Stimulated activated CD8-positive, alpha-beta memory T cell treated with anti-CD3 and anti-CD28 coated beads, Interleukin-12 subunit alpha, Interleukin-12 subunit beta, amount 100 ng/mL, for 24 hours (primary cell): ENCODE data around the gene ANKRD55.
"Not testable (repeated sequence)": the region's sequence is repeated elsewhere in the genome, so short reads cannot be mapped to it uniquely, and the experiment has no call there.

Experiments
- DNase-seq: peaks from one replicate; pipeline ENCODE4 v3.0.0-alpha.2; 2020; ENCODE audit errors: extremely low read depth

Gene ANKRD55

GRCh38 chr5:56253126-56253525 is 20.0 kb upstream of the ANKRD55 start:
- no peak for DNase-seq

DNA sequence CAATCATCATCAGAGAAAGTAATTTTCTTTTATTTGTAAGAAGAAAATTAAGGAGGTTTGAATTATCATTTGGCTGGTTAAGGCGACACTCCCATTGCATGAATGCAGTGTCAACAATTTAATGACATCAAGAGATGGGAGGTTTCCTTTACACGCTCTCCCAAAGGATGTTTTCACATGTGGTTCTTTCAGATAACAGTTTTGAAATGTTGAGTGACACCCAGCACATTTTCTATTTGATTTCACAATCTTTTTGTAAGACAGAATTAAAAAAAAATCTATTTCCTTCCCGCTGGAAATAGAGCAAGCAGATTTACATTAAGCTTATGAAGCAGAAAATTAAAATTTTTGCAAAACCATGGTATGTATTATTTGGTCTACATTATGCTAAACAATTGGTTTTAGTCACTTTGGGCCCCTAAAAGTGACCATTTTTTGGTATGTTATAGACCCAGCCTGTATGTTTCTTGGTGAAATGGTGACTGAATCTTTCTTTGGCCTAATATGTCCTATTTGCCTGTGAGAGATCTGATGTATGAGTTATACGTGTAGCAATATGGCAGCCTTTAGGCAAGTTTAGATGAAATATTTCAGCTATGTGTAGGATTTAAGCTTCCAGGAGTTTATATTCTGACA is 18.9 kb upstream of the ANKRD55 start:
- DNase-seq: no peak

DNA sequence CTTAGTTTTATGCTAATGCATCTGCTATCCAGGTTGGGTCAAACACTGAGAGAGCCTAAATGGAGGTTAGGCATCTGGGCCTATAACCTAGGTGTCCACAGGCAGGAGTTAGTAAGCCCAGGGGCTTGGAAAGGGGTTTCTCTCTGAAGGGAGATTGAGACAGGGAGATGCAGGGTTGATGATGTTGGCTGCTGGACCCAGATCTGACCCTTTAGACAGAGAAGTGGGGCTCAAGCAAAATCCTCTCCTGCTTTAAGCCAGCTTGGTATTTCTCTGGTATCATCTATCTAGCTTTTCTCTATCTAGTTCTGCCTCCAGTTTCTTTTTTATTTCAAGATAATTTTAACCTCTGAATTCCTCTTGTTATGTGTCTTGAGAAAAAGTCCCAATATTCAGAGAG is 18.3 kb upstream of the ANKRD55 start:
- DNase-seq: no peak

DNA sequence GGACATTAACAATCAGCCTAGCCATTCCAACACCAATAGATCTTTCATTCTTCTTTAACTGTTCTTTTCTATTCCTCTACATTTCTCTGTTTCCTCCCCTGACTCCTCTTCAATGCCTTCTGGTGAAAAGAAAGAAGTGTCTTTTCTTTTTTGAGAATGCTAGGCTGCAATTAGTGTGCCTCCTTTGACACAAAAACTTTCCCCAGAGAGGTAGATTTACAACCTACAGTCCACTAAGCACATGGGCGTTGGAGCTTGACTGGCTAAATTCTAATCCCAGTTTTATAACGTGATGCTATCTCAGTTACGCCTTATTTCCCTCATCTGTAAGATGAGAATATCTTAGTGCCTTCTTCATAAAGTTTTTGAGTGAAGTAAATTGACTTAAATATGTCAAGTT is 16.9 kb upstream of the ANKRD55 start:
- DNase-seq: no peak

DNA sequence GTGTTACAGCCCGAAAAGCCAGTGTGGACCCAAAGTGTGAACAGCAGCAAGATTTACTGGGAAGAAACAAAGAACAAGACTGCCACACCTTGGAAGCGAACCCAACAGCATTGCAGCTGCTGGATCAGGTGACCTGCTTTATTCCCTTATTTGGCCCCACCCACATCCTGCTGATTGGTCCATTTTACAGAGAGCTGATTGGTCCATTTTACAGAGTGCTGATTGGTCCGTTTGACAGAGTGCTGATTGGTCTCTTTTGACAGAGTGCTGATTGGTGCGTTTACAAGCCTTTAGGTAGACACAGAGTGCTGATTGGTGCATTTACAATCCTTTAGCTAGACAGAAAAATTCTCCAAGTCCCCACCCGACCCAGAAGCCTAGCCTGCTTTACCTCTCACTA is 16.0 kb upstream of the ANKRD55 start:
- DNase-seq: not testable (repeated sequence)

- DNase-seq: no peak
Observed at GRCh38 chr5:56247592-56247991, 14.5 kb upstream of the ANKRD55 start.

GRCh38 chr5:56246769-56247168 is 13.6 kb upstream of the ANKRD55 start:
- no peak for DNase-seq

GRCh38 chr5:56245481-56245880 is 12.4 kb upstream of the ANKRD55 start:
- no peak for DNase-seq

GRCh38 chr5:56244627-56245026 is 11.5 kb upstream of the ANKRD55 start:
- no peak for DNase-seq

DNA sequence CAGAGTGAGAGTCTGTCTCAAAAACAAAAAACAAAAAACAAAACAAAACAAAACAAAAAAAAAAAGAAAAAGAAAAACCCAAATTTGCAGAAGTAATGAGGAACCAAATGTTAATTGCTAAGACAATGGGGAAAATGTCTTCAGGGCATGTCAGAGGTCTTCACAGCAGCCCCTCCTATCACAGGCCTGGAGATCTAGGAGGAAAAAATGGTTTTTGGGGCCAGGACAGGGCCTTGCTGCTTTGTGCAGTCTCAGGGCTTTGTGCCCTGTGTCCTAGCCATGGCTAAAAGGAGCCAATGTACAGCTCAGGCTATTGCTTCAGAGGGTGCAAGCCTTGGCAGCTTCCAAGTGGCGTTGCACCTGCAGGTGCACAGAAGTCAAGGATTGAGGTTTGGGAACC is 9.1 kb upstream of the ANKRD55 start:
- DNase-seq: not testable (repeated sequence)

DNA sequence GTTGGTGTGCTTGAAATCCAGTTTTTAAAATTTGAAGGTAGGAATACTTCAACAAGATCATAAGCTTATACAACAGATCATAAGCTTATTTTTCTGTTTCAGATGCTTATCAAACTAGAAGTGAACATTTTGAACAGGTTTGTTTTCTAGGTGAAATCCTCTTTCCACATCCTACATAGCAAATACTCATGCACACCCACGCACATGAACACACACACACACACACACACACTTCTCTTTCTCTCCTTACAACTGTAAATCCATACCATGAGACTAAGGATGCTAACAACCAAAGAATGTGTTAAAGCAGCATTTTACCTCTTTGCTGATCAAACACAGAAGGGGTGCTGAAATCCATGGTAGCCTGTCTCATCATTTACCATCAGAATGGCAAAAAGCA is 592 bp downstream of the ANKRD55 start:
- DNase-seq: no peak

- no peak for DNase-seq
Observed at GRCh38 chr5:56230576-56230975, 2.6 kb downstream of the ANKRD55 start.

DNA sequence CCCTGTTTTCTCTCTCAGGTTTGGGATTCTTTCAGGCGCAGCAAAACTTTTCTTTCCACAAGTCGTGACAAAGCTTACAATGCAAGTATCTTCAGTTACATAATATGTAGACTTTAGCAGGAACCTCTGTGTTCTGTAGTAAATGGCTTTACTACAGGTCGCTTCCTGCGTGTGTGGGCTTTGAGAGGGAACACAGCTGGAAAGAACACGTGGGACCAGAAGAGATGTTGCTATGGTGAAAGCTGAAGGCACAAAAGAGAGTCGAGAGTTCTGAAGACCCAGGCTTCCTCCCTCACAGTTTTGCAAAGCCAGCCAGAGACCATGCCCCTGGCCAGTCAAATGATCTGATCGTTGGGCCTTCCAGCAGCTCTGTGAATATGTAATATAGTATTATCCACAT is 4.0 kb downstream of the ANKRD55 start:
- DNase-seq: no peak

DNA sequence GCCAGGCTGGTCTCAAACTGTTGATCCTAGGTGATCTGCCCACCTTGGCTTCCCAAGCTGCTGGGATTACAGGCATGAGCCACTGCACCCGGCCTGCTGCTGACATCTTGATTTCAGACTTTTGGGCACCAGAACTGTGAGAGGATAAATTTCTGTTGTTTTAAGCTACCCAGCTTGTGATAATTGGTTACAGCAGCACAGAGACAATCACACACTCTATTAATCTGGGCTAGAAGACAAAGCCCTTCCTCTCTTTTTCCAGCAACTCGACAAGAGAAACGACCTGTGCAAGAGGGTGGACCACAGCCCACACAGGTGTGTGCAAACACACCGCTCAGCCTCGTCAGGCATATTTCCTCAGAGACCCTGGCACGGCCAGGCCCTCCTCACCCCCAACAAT is 4.5 kb downstream of the ANKRD55 start:
- DNase-seq: no peak

DNA sequence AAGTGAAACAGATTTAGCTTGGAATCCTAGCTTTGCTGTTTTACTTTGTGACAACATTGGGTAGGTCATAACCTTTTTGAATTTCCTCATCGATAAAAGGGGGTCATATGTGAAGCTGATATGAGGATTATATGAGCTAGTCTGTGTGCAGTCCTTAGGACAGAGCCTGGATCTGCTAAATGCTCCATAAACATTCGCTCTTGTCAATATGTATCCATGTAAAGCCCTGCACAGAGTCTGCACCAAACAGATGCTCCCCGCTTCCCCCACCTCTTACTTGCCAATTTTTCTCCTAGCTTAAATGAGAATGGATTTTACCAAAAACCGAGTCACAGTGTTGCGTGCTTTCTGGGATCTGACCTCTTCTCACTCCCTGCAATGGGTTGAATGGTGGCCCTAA is 5.4 kb downstream of the ANKRD55 start:
- DNase-seq: no peak

DNA sequence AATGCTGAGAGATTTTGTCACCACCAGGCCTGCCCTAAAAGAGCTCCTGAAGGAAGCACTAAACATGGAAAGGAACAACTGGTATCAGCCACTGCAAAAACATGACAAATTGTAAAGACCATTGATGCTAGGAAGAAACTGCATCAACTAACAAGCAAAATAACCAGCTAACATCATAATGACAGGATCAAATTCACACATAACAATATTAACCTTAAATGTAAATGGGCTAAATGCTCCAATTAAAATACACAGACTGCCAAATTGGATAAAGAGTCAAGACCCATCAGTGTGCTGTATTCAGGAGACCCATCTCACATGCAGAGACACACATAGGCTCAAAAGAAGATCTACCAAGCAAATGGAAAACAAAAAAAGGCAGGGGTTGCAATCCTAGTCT is 9.8 kb downstream of the ANKRD55 start:
- DNase-seq: not testable (repeated sequence)

DNA sequence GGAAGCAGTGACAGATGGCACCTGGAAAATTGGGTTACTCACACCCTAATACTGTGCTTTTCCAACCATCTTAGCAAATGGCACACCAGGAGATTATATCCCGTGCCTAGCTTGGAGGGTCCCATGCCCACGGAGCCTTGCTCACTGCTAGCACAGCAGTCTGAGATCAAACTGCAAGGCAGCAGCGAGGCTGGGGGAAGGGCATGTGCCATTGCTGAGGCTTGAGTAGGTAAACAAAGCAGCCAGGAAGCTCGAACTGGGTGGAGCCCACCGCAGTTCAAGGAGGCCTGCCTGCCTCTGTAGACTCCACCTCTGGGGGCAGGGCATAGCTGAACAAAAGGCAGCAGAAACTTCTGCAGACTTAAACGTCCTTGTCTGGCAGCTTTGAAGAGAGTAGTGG is 11.5 kb downstream of the ANKRD55 start:
- DNase-seq: not testable (repeated sequence)

DNA sequence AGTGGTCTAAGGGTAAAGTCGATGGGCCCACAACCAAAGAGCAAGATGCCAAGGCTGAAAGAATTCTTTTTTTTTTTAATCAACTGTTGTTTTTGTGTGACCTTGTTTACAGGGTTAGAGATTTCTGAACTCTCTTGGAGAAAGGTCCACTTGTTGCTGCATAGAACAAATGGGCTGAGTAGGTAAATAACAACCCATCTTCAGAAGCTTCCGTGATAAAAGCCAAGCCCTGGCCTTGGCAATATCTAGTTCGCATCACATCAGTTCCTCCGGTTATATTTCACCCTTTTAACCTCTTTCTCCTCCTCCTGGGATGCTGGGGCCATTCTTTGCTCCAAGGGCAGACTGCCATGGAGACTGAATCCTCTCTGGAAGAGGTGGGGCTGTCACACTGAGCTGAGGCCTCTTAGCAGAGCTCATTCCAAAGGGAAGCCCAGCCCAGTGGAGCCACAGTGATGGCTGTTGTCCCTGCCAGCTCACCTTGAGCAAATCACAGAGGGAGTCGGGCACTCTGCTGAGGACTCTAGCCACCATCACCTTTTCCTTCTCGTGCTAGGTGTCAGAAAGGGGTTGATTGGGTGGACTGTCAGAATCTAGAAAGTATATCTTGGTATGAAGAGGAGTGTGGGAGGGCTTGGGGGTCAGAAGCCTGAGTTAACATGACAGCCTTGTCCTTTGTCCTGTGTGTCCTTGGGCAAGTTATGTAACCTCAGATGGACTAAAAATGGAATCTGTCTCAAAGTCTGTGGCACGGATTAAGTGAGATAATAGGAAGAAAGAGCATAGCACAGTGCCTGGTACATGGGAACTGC is 17.9 kb downstream of the ANKRD55 start:
- no peak for DNase-seq

DNA sequence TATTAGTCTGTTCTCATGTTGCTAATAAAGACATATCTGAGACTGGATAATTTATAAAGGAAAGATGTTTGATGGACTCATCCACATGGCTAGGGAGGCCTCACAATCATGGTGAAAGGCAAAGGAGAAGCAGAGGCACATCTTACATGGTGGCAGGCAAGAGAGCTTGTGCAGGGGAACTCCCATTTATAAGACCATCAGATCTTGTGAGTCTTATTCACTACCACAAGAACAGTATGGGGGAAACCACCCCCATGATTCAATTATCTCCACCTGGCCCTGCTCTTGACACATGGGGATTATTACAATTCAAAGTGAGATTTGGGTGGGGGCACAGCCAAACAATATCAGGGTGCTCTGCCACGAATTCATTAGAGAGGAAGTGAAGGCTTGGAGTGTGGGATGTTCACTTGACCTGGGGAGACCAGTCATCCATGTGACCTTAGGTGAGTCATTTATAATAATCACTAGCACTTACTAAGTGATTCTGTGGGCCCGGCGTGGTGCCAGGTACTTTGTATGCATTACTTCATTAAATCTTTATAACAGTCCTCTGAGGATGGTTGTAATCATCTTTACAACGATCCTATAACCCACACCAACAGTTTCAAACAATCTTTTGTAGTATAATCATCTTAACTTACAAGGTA is 19.1 kb downstream of the ANKRD55 start:
- DNase-seq: not testable (repeated sequence)

- DNase-seq: no peak
Observed at GRCh38 chr5:56212130-56212879, 20.8 kb downstream of the ANKRD55 start.

- DNase-seq: no peak
Observed at GRCh38 chr5:56211298-56211865, 21.7 kb downstream of the ANKRD55 start.

DNA sequence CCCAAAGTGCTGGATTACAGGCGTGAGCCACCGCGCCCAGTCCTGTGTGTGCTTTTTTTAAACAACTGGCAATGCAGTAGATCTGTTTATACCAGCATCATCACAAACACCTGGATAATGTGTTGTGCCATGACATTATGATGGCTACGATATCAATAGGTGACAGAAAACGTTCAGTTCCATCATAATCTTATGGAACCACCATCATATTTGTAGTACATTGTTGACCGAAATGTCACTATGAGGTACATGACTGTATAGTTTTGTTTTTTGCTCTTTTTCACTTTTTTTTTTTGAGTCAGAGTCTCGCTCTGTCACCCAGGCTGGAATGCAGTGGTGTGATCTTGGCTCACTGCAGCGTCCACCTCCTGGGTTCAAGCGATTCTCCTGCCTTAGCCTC is 24.4 kb downstream of the ANKRD55 start:
- DNase-seq: no peak
